OCI-LY1 (cell line): ENCODE results near the gene KANSL1.

Experiments
- CTCF ChIP-seq: fragments of 200-600 bp; sonication (generic), shearing (Covaris generic); IDR thresholded peaks from 2 replicates; pipeline ENCODE4 v1.5.1; 2017; ENCODE audit warnings: mild to moderate bottlenecking, antibody characterized with exemption, low read length, moderate library complexity, mixed read lengths
- EZH2 ChIP-seq: fragments of 200-600 bp; sonication (generic), shearing (Covaris generic); IDR thresholded peaks from 2 replicates; pipeline ENCODE4 v1.8.0; 2017; ENCODE audit warnings: borderline replicate concordance, mixed run types, mild to moderate bottlenecking, antibody characterized with exemption, low read length, moderate library complexity, mixed read lengths

DNA sequence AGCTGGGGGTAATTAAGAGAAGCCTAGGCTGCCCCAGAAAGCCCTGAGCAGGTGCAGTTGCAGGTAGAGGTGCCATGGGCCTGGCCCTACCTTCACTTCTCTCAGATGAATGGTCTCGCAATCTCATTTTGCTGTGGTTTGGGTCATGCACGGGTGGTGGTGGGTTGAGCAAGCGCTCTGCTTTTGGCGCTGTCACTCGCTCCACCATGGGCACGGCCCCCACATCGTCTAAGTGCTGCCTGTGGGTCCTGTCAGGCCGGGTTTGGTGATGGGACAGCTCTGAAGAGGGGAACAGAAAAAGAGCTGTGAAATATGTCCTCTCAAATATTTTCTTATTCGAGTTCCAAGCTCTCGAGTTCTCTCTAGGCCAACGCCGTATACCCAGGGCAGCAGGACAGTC, 154.3 kb downstream of the KANSL1 start:
- no peak for TF ChIP-seq CTCF
- no peak for TF ChIP-seq EZH2
